GM19099 (cell line): ENCODE measurements around the gene FAM227B.

Experiments
- POLR2A ChIP-seq: IDR thresholded peaks from 3 replicates; pipeline ENCODE4 v1.6.1; 2011; ENCODE audit warnings: low read depth; ENCODE audit not compliant: insufficient read length; ENCODE audit errors: extremely low read depth

FAM227B gene

GRCh38 chr15:49301562-49301961 is 319.1 kb downstream of the FAM227B start:
- no peak for TF ChIP-seq POLR2A

GRCh38 chr15:49300856-49301255 is 319.8 kb downstream of the FAM227B start:
- TF ChIP-seq POLR2A = no peak

GRCh38 chr15:49297584-49297983 is 323.0 kb downstream of the FAM227B start:
- no peak for TF ChIP-seq POLR2A

- no peak for TF ChIP-seq POLR2A
Measured at GRCh38 chr15:49296258-49296657, 324.4 kb downstream of the FAM227B start.

GRCh38 chr15:49293941-49294340 is 326.7 kb downstream of the FAM227B start:
- TF ChIP-seq POLR2A = no peak

GRCh38 chr15:49290191-49290590 is 330.4 kb downstream of the FAM227B start:
- TF ChIP-seq POLR2A = no peak

GRCh38 chr15:49288391-49288790 is 332.2 kb downstream of the FAM227B start:
- no peak for TF ChIP-seq POLR2A

GRCh38 chr15:49287481-49287880 is 333.1 kb downstream of the FAM227B start:
- TF ChIP-seq POLR2A = no peak

- no peak for TF ChIP-seq POLR2A
Measured at GRCh38 chr15:49286649-49287404, 333.8 kb downstream of the FAM227B start.

GRCh38 chr15:49282366-49282765 is 338.3 kb downstream of the FAM227B start:
- no peak for TF ChIP-seq POLR2A

- TF ChIP-seq POLR2A = no peak
Measured at GRCh38 chr15:49279521-49280456, 340.8 kb downstream of the FAM227B start.

GRCh38 chr15:49278751-49279150 is 341.9 kb downstream of the FAM227B start:
- TF ChIP-seq POLR2A = no peak
